Measurements from ENCODE around the gene ARPC4.

ARPC4 gene

DNA sequence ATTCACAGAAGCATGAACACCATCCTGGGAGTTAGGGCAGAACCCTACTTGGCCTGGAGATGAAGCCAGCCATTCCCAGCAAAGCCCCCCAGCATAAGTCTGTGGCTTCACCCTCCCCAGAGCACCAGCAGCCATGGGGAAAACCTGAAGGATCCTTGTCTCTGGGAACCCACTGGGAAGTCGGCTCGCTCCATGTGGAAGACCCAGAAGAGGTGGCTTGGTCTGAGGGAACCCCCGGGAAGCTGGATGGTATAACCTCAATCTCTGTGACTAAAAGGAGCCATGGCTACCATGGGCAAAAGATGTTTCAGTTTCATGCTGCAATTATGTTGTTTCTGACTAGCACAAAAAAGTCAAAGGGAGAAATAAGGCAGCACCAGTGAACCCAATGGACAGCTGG is 62.7 kb downstream of the ARPC4 start:
- no peaks in the 10 kb centered on the region for H3K4me1 ChIP-seq (ENCODE audit: insufficient read depth, low read length, severe bottlenecking)
- H3K9me2 ChIP-seq (ENCODE audit: low read depth, low read length): no peaks in the 10 kb centered on the region
- no peak for TF ChIP-seq EZH2 (IDR thresholded peaks at IDR 0.05; ENCODE audit: borderline replicate concordance, low read length)
- TF ChIP-seq, protein P1, sequence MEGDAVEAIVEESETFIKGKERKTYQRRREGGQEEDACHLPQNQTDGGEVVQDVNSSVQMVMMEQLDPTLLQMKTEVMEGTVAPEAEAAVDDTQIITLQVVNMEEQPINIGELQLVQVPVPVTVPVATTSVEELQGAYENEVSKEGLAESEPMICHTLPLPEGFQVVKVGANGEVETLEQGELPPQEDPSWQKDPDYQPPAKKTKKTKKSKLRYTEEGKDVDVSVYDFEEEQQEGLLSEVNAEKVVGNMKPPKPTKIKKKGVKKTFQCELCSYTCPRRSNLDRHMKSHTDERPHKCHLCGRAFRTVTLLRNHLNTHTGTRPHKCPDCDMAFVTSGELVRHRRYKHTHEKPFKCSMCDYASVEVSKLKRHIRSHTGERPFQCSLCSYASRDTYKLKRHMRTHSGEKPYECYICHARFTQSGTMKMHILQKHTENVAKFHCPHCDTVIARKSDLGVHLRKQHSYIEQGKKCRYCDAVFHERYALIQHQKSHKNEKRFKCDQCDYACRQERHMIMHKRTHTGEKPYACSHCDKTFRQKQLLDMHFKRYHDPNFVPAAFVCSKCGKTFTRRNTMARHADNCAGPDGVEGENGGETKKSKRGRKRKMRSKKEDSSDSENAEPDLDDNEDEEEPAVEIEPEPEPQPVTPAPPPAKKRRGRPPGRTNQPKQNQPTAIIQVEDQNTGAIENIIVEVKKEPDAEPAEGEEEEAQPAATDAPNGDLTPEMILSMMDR (IDR thresholded peaks at IDR 0.05; ENCODE audit: low read length): no peak
- no peaks in the 10 kb centered on the region for H3K36me3 ChIP-seq (ENCODE audit: insufficient read depth, low read length)
- H3F3A ChIP-seq (ENCODE audit: insufficient read depth, low read length): no peaks in the 10 kb centered on the region
- H3K27ac ChIP-seq (ENCODE audit: low read depth, low read length, poor library complexity, severe bottlenecking): no peak overlapping the region
- no peak overlapping the region for H3K4me2 ChIP-seq (ENCODE audit: low read length)
- no peaks in the 10 kb centered on the region for H4K20me1 ChIP-seq (ENCODE audit: insufficient read depth, low read length)
- no peaks in the 10 kb centered on the region for H3K9me3 ChIP-seq (ENCODE audit: low read length)
- H2AFZ ChIP-seq (ENCODE audit: low read length): no peak overlapping the region
- no peak overlapping the region for H3K4me3 ChIP-seq (ENCODE audit: low read depth, low read length, poor library complexity, severe bottlenecking)
- H3K9ac ChIP-seq (ENCODE audit: low read length): no peak overlapping the region
- H3K79me2 ChIP-seq (ENCODE audit: insufficient read depth, low read length): no peaks in the 10 kb centered on the region
- no peaks in the 10 kb centered on the region for H3K27me3 ChIP-seq (ENCODE audit: insufficient read depth, low read length)
